ENCODE results near the gene SYT13.

SYT13 gene

GRCh38 chr11:45215098-45215865 lies 70.9 kb downstream of the SYT13 start:
- DNase-seq: no peak

DNA sequence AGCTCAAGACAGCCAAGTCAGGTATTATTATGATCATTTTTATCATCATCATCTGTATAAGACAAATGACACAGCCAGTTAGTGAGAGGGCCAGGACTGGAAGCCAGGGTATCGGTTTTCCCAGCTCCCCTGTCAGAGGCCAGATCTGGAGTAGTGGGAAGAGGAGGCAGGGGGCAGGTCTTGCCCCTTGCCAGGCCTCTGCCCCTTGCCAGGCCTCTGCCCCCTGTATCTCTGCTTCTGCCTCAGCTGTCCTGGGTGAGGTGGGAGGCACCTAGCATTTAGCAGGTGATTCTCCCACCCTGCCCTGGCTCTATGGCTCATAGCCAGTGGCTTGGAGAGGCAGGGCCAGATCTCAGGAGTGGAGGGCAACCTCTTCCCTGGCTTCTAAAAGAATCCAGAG lies 72.4 kb downstream of the SYT13 start:
- no peak for DNase-seq

DNA sequence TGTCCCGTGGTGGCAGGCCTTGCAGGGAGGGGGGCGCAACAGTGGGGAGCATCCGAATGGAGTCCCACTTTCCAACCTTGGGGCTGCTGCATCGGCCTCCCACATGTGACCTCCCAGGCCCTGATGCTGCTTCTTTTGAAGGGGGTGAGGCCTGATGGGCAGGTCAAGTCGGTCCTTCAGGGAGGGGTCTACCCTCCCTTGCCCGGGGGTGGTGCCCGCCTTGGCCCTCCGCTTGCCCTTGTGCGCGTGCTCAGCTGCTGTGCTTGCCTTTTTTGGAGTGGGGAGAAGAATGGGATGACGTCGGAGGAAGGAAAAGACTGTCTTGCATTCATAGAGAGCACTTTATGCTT lies 72.8 kb downstream of the SYT13 start:
- DNase-seq: no peak

- DNase-seq: no peak
Measured at GRCh38 chr11:45212566-45213315, 73.4 kb downstream of the SYT13 start.

DNA sequence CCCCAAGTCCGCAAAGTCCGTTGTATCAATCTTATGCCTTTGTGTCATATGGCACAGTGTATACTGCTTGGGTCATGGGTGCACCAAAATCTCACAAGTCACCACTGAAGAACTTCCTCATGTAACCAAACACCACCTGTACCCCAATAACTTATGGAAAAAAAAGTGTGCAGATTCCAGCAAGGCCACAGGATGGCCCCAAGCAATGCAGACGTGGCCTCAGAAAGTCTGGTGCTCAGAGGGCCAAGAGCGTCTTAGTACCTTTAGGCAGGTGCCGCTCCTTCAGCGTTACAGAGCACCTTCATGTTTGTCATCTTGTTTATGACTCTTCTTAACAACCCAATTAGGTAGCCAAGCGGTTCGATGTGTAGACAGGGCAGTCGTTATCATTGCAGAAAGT lies 74.4 kb downstream of the SYT13 start:
- no peak for DNase-seq

- DNase-seq: peak; percentile 20
Measured at GRCh38 chr11:45210846-45211245, 75.3 kb downstream of the SYT13 start.

- peak; percentile 57 for DNase-seq
Measured at GRCh38 chr11:45209891-45210699, 76.0 kb downstream of the SYT13 start.

DNA sequence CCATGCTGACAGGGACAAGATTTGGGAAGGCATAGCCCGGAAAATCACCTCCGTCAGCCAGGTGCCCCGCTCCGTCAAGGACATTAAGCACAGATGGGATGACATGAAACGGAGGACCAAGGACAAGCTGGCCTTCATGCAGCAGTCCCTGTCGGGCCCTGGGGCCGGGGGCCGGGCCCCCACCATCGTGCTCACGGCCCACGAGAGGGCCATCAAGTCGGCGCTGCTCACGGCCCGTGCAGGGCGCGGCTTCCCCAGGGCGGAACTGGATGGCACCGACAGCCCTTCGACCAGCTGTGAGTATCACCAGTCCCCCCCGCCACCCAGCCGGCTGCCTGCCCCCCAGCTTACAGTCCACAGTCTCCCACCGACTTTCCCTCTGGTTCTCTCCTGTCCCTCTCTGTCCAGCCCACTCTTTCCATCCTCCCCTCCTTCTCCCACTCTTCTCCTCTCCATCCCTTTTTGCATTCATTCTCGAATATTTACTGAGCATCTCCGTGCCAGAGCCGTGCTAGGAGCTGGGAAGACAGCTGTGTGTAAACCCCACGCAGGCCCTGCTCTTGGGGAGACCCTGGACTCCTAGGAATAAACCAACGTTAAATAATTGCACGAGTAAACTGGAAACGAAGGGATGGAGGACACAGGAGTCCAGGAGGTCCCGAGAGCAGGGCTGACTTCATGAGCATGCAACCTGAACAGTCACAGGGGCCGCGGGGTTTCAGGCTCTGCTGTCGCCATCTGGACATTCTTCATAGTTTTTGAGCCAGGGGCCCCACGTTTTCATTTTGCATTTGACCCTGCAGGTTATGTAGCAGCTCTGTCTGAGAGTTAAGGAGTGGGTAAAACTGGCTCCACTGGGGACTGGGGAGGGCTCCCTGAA lies 76.9 kb downstream of the SYT13 start:
- DNase-seq: no peak

DNA sequence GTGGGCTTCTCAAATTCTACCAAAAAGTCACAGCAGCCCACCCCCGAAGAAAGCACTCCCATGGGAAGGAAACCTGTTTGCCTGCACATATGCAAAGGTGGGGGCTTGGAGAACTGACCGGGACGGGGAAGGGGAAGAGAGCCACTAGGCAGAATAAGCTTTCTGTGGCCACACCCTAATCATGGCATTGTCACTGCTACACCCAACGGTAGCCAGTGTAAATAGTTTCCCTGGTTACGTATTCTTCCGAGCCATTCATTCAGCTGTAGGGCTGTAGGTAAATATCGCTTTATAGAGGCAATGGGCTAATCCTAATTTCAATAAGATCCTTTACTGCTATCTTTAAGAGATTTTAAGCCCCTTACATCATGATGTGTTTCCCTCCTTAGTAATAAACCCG lies 78.0 kb downstream of the SYT13 start:
- DNase-seq: peak; percentile 51

GRCh38 chr11:45205978-45206377 lies 80.2 kb downstream of the SYT13 start:
- no peak for DNase-seq

GRCh38 chr11:45204761-45205160 lies 81.4 kb downstream of the SYT13 start:
- no peak for DNase-seq

GRCh38 chr11:45193695-45194094 lies 92.4 kb downstream of the SYT13 start:
- peak; percentile 15 for DNase-seq

All from NCI-H1092 (cell line).